K562 (cell line): Measurements from ENCODE around the gene TET2. TPM values are rescaled to one million over a fixed set of nuclear protein-coding genes. Genes with fewer than 3 reads are reported as not detected.

Experiments
- ATAC-seq: fragments of 200-7000 bp; cut with Tn5 transposase; 3 replicates; pipeline ENCODE4 v1.9.1; 2020; ENCODE audit warnings: moderate library complexity
- BruUV-seq: library from RNA; stranded (reverse); fragments of 400-500 nt; replicated peaks from 2 replicates; lab custom pipeline; 2021; lab: Mats Ljungman, UMichigan
- CTCF ChIA-PET: fragments of 300-600 bp; formaldehyde crosslinking; extraction: SDS; loops from one replicate; lab custom pipeline; 2021; ENCODE audit warnings: low intra/inter-chr PET ratio; lab: Yijun Ruan, JAX
- POLR2A ChIA-PET: fragments of 300-600, 350-650 bp; sonication (Branson Sonifier 250); formaldehyde crosslinking; extraction: SDS; loops from one replicate; lab custom pipeline; 2021; ENCODE audit warnings: antibody characterized with exemption, inconsistent platforms; lab: Yijun Ruan, JAX
- DNase-seq, 4 experiments: peaks; one replicate each; pipeline versions ENCODE4 v3.0.0 to v3.0.0-alpha.2; 2011 to 2018; ENCODE audit warnings: low spot score in 3 of 4, mixed read lengths in 3 of 4; ENCODE audit errors: extremely low read depth in 1 of 4
- FAIRE-seq: peaks from 2 replicates; lab custom pipeline; 2011; peaks lifted over from hg19 to GRCh38; lab: Jason Lieb, UNC
- H2AFZ ChIP-seq: 2 replicates; pipeline ENCODE4 v1.6.0; 2011; ENCODE audit warnings: low read depth, low read length, control low read depth, inconsistent platforms
- H3K27ac ChIP-seq: fragments of 200-600 bp; 3 replicates; pipeline ENCODE4 v1.8.0; 2011; ENCODE audit warnings: low read depth, mild to moderate bottlenecking, control low read depth, inconsistent platforms, low read length, moderate library complexity, mixed read lengths; ENCODE audit errors: extremely low read depth
- H3K27me3 ChIP-seq, 2 experiments: fragments of 300-600 bp in 1 of 2; 2 replicates in 1 of 2; 3 replicates in 1 of 2; pipeline versions ENCODE4 v1.6.0 to v1.8.0; 2011; ENCODE audit warnings: inconsistent platforms in 2 of 2, low read length in 2 of 2, mild to moderate bottlenecking in 1 of 2, mixed read lengths in 1 of 2, moderate library complexity in 1 of 2; ENCODE audit not compliant: control insufficient read depth in 2 of 2, insufficient read depth in 2 of 2
- H3K36me3 ChIP-seq: fragments of 300-600 bp; 3 replicates; pipeline ENCODE4 v1.8.0; 2011; ENCODE audit warnings: mild to moderate bottlenecking, low read length, inconsistent platforms; ENCODE audit not compliant: control insufficient read depth, insufficient read depth
- H3K4me1 ChIP-seq, 2 experiments: fragments of 200-600 bp in 1 of 2; replicated peaks in 1 of 2; 2 replicates in 1 of 2; 3 replicates in 1 of 2; pipeline versions ENCODE4 v1.5.1 to v1.8.0; 2011; ENCODE audit warnings: inconsistent platforms in 2 of 2, low read length in 2 of 2, mild to moderate bottlenecking in 1 of 2, mixed read lengths in 1 of 2, moderate library complexity in 1 of 2; ENCODE audit not compliant: control insufficient read depth in 2 of 2, insufficient read depth in 2 of 2
- H3K4me2 ChIP-seq: 2 replicates; pipeline ENCODE4 v1.6.1; 2011; ENCODE audit warnings: low read length, control low read depth, inconsistent platforms, mixed read lengths; ENCODE audit not compliant: insufficient read depth
- H3K4me3 ChIP-seq: fragments of 200-600 bp; sonication (generic), shearing (Covaris generic); 2 replicates; pipeline ENCODE4 v1.5.1; 2016; ENCODE audit warnings: control low read depth, inconsistent platforms
- H3K79me2 ChIP-seq: fragments of 200-600 bp; 3 replicates; pipeline ENCODE4 v1.8.0; 2011; ENCODE audit warnings: low read length, inconsistent platforms; ENCODE audit not compliant: control insufficient read depth, insufficient read depth
- H3K9ac ChIP-seq, 2 experiments: 2 replicates each; pipeline versions ENCODE4 v1.6.0 to v1.6.1; 2011; ENCODE audit warnings: low read depth in 2 of 2, low read length in 2 of 2, control low read depth in 1 of 2, inconsistent platforms in 1 of 2, mild to moderate bottlenecking in 1 of 2, mixed read lengths in 1 of 2; ENCODE audit not compliant: insufficient read depth in 1 of 2
- H3K9me1 ChIP-seq: one replicate; pipeline ENCODE4 v1.6.0; 2011; ENCODE audit warnings: inconsistent platforms, mild to moderate bottlenecking, low read length, moderate library complexity; ENCODE audit not compliant: control insufficient read depth, insufficient read depth
- H3K9me3 ChIP-seq: replicated peaks from 2 replicates; pipeline ENCODE4 v1.5.1; 2011; ENCODE audit warnings: low read depth, low read length, inconsistent platforms; ENCODE audit not compliant: control insufficient read depth, insufficient read depth
- H4K20me1 ChIP-seq: replicated peaks from 2 replicates; pipeline ENCODE4 v1.6.1; 2011; ENCODE audit warnings: low read length, inconsistent platforms, mixed read lengths; ENCODE audit not compliant: control insufficient read depth, insufficient read depth
- ATF7 ChIP-seq: fragments of 450-650 bp; IDR thresholded peaks from 2 replicates; pipeline ENCODE4 v1.7.1; 2014; ENCODE audit warnings: mild to moderate bottlenecking, moderate library complexity
- BDP1 ChIP-seq: IDR thresholded peaks from 3 replicates; pipeline ENCODE4 v1.6.1; 2011; ENCODE audit not compliant: insufficient read length, insufficient read depth
- CSDE1 ChIP-seq, 2 experiments: fragments of 450-650 bp; IDR thresholded peaks; 2 replicates each; pipeline ENCODE4 v1.6.1; 2016; ENCODE audit warnings: mild to moderate bottlenecking in 1 of 2
- MNT ChIP-seq, 2 experiments: fragments of 450-650 bp; conservative IDR thresholded peaks; 2 replicates each; pipeline ENCODE4 v1.6.1; 2017; ENCODE audit warnings: mild to moderate bottlenecking in 2 of 2, moderate library complexity in 2 of 2
- NCOA6 ChIP-seq: fragments of 450-650 bp; IDR thresholded peaks from 2 replicates; pipeline ENCODE4 v1.6.1; 2017; ENCODE audit warnings: mild to moderate bottlenecking
- NFRKB ChIP-seq: fragments of 450-650 bp; IDR thresholded peaks from 2 replicates; pipeline ENCODE4 v1.6.1; 2016; ENCODE audit warnings: low read depth
- RB1 ChIP-seq: fragments of 450-650 bp; IDR thresholded peaks from 2 replicates; pipeline ENCODE4 v1.6.1; 2017; ENCODE audit warnings: low read depth, mild to moderate bottlenecking
- SRSF7 ChIP-seq: fragments of 200-400 bp; formaldehyde crosslinking; optimal IDR thresholded peaks from 2 replicates; pipeline ENCODE3; 2017; ENCODE audit warnings: mild to moderate bottlenecking, low read depth, low read length
- TFE3 ChIP-seq: fragments of 450-650 bp; formaldehyde crosslinking; IDR thresholded peaks from 2 replicates; pipeline ENCODE4 v1.4.0; 2020; ENCODE audit warnings: mild to moderate bottlenecking, mixed read lengths
- XRCC4 ChIP-seq: IDR thresholded peaks from one replicate; pipeline ENCODE4 v1.6.1; 2011; ENCODE audit not compliant: insufficient read depth, insufficient read length; ENCODE audit errors: extremely low read depth
- ZBTB49 ChIP-seq: sonication (generic); formaldehyde crosslinking; IDR thresholded peaks from 2 replicates; pipeline ENCODE4 v1.8.0; 2022; ENCODE audit warnings: missing genetic modification reagents, mild to moderate bottlenecking, borderline replicate concordance
- ZEB2 ChIP-seq: fragments of 450-650 bp; IDR thresholded peaks from 2 replicates; pipeline ENCODE4 v1.6.1; 2016
- ZFP1 ChIP-seq: fragments of 450-650 bp; formaldehyde crosslinking; IDR thresholded peaks from 2 replicates; pipeline ENCODE4 v1.4.0; 2020; ENCODE audit warnings: mild to moderate bottlenecking, mixed read lengths
- ZNF174 ChIP-seq: fragments of 250-450 bp; sonication (Bioruptor Pico); IDR thresholded peaks from 2 replicates; pipeline ENCODE4 v1.4.0; 2020; ENCODE audit warnings: mild to moderate bottlenecking
- ZNF282 ChIP-seq: sonication (generic); formaldehyde crosslinking; IDR thresholded peaks from 2 replicates; pipeline ENCODE4 v1.8.1; 2023; ENCODE audit warnings: missing genetic modification reagents
- ZNF764 ChIP-seq: fragments of 250-450 bp; sonication (Bioruptor Pico); IDR thresholded peaks from 2 replicates; pipeline ENCODE4 v1.4.0; 2020; ENCODE audit warnings: low read depth, mild to moderate bottlenecking, moderate library complexity
- WGBS: fragments of 100-300 bp; shearing (Covaris generic); methylation state at CpG from one replicate; pipeline ENCODE4 v1.1.6; 2016; ENCODE audit warnings: low coverage, mixed read lengths; ENCODE audit not compliant: insufficient coverage; ENCODE audit errors: missing lambda C conversion rate; 5-methylcytosine and 5-hydroxymethylcytosine counted together
- in situ Hi-C: fragments of 300-500 bp; cut with MboI; formaldehyde crosslinking; loops from 4 replicates; pipeline ENCODE4 v1.15.0; 2018; ENCODE audit warnings: inconsistent platforms, mixed read lengths
- intact Hi-C: fragments of 100-400 bp; cut with micrococcal nuclease; formaldehyde crosslinking; loops from 2 replicates; pipeline ENCODE4 v1.14.2; 2022
- polyA plus RNA-seq, 8 experiments: library from polyadenylated mRNA; depleted of rRNA in 4 of 8; stranded (reverse) in 5 of 8; unstranded in 3 of 8; fragments of >200 nt; fragmentation: Nextera tagmentation in 2 of 8; fragmentation: Illumina TruSeq in 1 of 8; extraction: Ambion mirVana in 2 of 8; extraction: Trizol in 1 of 8; gene quantifications; 2 replicates each; pipeline versions ENCODE4 v1.2.1 to v1.2.3, GENCODE V29; 2011 to 2014; ENCODE audit warnings: inconsistent platforms in 1 of 8, missing spikeins in 1 of 8
- total RNA-seq, 7 experiments: library from RNA; depleted of rRNA in 6 of 7; stranded (reverse); fragments of >200 nt in 6 of 7; fragmentation: Illumina TruSeq in 2 of 7; extraction: Trizol in 2 of 7; gene quantifications; 2 replicates each; pipeline versions ENCODE4 v1.2.1 to v1.2.3, GENCODE V29; 2011 to 2021; ENCODE audit warnings: low replicate concordance in 1 of 7

TET2 gene
- total and polyA plus RNA-seq, 9 of the 15 experiments (the other 6 are each of a cell fraction or from before 2014, with no cell fraction given) = 0.80 to 11.1 (median 4.9) TPM

GRCh38 chr4:105241451-105241850 is 94.8 kb downstream of the TET2 start:
- intact Hi-C loops = loop anchor here (5.0 kb wide), 1 partner anchor 231 kb away; the partner anchor contains the start of gene PPA2
- CTCF ChIA-PET = no interaction called here

More at GRCh38 chr4:105241451-105241850, 94.8 kb downstream of the TET2 start:
- Histone ChIP-seq H2AFZ (no peak overlapping the region), H3K9me1 (no peaks in the 10 kb centered on the region), H3K79me2 (no peaks in the 10 kb centered on the region), H3K36me3 (no peaks in the 10 kb centered on the region), H3K9ac (no peak overlapping the region), H3K4me3 (no peak overlapping the region), H3K4me1 (no peaks in the 10 kb centered on the region), H3K9me3 (no peaks in the 10 kb centered on the region), H3K27ac (no peak overlapping the region), H4K20me1 (no peaks in the 10 kb centered on the region), H3K27me3 (no peaks in the 10 kb centered on the region), H3K4me2 (no peak overlapping the region)
- TF ChIP-seq SRSF7 = no peak
- TF ChIP-seq NCOA6 = no peak
- TF ChIP-seq ZNF764 (CRISPR knock-in tag) = no peak
- no peak for TF ChIP-seq XRCC4
- no peak for TF ChIP-seq BDP1
- TF ChIP-seq MNT (conservative IDR thresholded peaks at IDR 0.05) = no peak
- TF ChIP-seq TFE3 (CRISPR knock-in tag) = no peak
- TF ChIP-seq RB1 = no peak
- no peak for TF ChIP-seq ZNF174 (CRISPR knock-in tag)
- no peak for TF ChIP-seq ZFP1 (CRISPR knock-in tag)
- no peak for TF ChIP-seq CSDE1 (IDR thresholded peaks at IDR 0.05)
- TF ChIP-seq ZEB2 = no peak
- no peak for TF ChIP-seq ZNF282 (CRISPR knock-in tag)
- TF ChIP-seq NFRKB = no peak
- no peak for TF ChIP-seq ATF7
- TF ChIP-seq ZBTB49 = no peak
- ATAC-seq (no peak), DNase-seq (no peak), FAIRE-seq (no peak)
- BruUV-seq = no TSS peak
- POLR2A ChIA-PET = no interaction called here
- in situ Hi-C loops = no loop called here
- WGBS = 73% methylated on average over 4 of the region's 4 CpGs
